OCI-LY3 (cell line): ENCODE results near the gene WWP2.
"Not testable (repeated sequence)": the region's sequence is repeated elsewhere in the genome, so short reads cannot be mapped to it uniquely, and the experiment has no call there.

Source experiments
- CTCF ChIP-seq: fragments of 200-600, 300-600 bp; sonication (generic); IDR thresholded peaks from 2 replicates; pipeline ENCODE4 v1.5.1; 2014; ENCODE audit warnings: antibody characterized with exemption, low read length, low read depth
- EZH2phosphoT487 ChIP-seq: fragments of 200-600 bp; shearing (Covaris generic); IDR thresholded peaks from 2 replicates; pipeline ENCODE4 v1.6.1; 2018; ENCODE audit warnings: antibody characterized with exemption, mixed run types, low read depth

DNA sequence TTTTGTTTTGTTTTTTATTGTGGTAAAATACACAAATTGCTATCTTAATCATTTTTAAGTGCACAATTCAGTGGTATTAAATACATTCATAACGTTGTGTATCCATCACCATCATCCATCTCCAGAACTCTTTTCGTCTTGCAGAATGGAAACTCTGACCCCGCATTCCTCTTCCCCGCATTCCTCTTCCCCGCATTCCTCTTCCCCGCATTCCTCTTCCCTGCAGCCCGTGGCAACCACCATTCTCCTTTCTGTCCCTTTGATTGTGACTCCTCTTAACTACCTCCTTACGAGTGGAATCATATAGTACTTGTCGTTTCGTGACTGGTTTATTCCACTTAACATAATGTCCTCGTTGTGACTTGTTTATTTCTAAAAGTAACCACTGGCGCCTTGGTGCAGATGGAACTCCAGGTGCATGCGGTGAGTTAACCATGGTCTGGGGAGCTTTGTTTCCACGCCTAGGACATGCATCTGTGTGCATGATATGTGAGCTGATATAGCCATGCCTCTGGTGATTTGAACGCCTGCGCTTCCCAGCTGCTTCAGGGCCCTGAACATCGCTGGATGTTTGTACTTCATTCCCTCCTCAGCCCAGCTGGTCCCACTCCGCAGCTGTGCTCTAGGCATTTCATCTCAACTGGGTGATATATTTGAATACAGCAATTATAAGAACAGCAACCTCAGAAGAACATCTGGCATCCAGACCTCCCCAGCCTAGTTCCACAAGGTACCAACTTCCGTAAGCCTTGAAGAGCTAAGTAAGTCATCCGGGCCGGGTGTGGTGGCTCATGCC lies 181.3 kb downstream of the WWP2 start:
- not testable (repeated sequence) for TF ChIP-seq CTCF, EZH2phosphoT487
